CD4-positive, alpha-beta T cell treated with Interleukin-21 for 1 hour (primary cell): Measurements from ENCODE around the gene PCDHGA9.
"Not testable (repeated sequence)": the region's sequence is repeated elsewhere in the genome, so short reads cannot be mapped to it uniquely, and the experiment has no call there.

Experiments used
- DNase-seq: peaks from one replicate; pipeline ENCODE4 v3.0.0-alpha.2; 2020

The PCDHGA9 gene

DNA sequence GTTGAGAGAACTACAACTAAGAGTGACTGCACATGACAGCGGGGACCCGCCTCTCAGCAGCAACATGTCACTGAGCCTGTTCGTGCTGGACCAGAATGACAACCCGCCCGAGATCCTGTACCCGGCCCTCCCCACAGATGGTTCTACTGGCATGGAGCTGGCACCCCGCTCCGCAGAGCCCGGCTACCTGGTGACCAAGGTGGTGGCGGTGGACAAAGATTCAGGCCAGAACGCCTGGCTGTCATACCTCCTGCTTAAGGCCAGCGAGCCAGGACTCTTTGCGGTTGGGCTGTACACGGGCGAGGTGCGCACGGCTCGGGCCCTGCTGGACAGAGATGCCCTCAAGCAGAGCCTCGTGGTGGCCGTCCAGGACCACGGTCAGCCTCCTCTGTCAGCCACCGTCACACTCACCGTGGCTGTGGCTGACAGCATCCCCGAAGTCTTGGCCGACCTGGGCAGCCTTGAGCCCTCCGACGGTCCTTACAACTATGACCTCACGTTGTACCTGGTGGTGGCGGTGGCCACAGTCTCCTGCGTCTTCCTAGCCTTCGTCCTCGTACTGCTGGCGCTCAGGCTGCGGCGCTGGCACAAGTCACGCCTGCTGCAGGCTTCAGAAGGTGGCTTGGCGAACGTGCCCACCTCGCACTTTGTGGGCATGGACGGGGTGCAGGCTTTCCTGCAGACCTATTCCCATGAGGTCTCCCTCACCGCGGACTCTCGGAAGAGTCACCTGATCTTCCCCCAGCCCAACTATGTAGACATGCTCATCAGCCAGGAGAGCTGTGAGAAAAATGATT is 17.9 kb upstream of the PCDHGA9 start:
- no peak for DNase-seq

DNA sequence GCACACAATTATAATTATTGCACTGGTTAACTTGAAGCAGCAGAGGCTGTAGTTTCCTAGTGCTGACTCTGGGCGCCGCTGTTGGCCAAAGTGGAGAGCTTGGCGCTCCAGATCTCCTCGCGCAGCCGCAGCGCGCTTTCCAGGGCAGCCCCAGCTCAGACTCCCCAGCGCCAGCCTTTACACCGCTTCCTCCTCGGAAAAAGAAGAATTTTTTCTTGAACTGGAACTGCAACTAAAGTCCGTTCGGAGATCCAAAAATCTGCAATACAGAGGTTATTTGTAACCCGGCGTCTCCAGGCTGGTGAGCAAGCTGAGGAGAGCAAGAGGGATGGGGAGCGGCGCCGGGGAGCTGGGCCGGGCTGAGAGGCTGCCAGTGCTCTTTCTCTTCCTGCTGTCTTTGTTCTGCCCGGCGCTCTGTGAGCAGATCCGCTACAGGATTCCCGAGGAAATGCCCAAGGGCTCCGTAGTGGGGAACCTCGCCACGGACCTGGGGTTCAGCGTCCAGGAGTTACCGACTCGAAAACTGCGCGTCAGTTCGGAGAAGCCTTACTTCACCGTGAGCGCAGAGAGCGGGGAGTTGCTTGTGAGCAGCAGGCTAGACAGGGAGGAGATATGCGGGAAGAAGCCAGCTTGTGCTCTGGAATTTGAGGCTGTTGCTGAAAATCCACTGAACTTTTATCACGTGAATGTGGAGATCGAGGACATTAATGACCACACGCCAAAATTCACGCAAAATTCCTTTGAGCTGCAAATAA is 14.8 kb upstream of the PCDHGA9 start, which contains the start of gene PCDHGB4:
Gene PCDHGB4 (plus strand): TSS at position 142 of the 755 bp plus-strand sequence. CDS start 187 bp downstream, at position 329.
- DNase-seq, result peak; percentile 28

DNA sequence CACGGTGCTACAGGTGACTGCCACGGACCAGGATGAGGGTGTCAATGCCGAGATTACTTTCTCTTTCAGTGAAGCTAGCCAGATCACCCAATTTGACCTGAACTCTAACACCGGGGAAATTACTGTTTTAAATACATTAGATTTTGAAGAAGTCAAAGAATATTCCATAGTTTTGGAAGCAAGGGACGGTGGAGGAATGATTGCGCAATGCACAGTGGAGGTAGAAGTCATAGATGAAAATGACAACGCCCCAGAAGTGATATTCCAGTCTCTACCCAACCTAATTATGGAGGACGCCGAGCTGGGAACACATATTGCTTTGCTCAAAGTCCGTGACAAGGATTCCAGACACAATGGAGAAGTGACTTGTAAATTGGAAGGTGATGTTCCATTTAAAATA is 13.9 kb upstream of the PCDHGA9 start:
- DNase-seq, result no peak

DNA sequence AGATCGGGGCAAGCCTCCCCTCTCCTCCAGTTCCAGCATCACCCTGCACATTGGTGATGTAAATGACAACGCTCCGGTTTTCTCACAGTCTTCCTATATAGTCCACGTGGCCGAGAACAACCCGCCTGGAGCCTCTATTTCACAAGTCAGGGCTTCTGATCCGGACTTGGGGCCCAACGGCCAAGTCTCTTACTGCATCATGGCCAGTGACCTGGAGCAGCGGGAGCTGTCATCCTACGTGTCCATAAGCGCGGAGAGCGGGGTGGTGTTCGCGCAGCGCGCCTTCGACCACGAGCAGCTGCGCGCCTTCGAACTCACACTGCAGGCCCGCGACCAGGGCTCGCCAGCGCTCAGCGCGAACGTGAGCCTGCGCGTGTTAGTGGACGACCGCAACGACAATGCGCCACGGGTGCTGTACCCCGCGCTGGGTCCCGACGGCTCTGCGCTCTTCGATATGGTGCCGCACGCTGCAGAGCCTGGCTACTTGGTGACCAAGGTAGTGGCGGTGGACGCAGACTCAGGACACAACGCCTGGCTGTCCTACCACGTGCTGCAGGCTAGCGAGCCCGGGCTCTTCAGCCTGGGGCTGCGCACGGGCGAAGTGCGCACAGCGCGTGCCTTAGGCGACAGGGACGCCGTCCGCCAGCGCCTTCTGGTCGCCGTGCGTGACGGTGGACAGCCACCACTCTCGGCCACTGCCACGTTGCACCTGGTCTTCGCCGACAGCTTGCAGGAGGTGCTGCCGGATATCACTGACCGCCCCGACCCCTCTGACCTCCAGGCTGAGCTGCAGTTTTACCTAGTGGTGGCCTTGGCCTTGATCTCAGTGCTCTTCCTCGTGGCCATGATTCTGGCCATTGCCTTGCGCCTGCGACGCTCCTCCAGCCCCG is 13.2 kb upstream of the PCDHGA9 start:
- no peak for DNase-seq

DNA sequence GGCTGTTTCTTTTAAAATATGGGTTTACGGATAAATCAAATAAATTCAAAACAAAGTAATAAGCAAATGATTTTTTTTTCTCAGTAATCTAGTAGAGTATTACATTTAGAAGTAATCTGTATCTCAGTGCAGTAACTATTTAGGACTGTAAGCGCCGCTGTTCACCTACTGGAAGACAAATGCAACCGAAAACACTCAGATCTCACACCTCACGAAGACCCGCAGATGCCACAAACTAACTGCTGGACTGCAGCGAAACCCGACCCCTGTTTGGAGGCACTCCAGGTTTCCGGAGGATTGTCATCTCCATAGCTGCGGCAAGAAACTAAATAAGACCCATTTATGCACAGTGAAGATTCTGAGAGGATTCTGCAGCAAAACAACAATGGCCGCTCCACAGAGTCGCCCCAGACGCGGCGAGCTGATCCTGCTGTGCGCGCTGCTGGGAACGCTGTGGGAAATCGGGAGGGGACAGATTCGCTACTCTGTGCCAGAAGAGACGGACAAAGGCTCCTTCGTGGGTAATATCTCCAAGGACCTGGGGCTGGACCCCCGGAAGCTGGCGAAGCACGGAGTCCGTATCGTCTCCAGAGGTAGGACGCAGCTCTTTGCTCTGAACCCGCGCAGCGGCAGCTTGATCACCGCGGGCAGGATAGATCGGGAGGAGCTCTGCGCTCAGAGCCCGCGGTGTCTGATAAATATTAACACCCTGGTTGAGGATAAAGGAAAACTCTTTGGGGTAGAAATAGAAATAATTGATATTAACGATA is 10.0 kb upstream of the PCDHGA9 start, which contains the start of gene PCDHGA8:
Gene PCDHGA8 (plus strand): TSS at position 205 of the 770 bp plus-strand sequence. CDS start 181 bp downstream, at position 386.
- DNase-seq, result no peak

DNA sequence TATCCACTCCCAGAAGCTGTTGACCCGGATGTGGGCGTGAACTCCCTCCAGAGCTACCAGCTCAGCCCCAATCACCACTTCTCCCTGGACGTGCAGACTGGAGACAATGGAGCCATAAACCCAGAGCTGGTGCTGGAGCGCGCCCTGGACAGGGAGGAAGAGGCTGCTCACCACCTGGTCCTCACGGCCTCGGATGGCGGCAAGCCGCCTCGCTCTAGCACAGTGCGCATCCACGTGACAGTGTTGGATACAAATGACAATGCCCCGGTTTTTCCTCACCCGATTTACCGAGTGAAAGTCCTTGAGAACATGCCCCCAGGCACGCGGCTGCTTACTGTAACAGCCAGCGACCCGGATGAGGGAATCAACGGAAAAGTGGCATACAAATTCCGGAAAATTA is 9.3 kb upstream of the PCDHGA9 start:
- DNase-seq, result no peak

DNA sequence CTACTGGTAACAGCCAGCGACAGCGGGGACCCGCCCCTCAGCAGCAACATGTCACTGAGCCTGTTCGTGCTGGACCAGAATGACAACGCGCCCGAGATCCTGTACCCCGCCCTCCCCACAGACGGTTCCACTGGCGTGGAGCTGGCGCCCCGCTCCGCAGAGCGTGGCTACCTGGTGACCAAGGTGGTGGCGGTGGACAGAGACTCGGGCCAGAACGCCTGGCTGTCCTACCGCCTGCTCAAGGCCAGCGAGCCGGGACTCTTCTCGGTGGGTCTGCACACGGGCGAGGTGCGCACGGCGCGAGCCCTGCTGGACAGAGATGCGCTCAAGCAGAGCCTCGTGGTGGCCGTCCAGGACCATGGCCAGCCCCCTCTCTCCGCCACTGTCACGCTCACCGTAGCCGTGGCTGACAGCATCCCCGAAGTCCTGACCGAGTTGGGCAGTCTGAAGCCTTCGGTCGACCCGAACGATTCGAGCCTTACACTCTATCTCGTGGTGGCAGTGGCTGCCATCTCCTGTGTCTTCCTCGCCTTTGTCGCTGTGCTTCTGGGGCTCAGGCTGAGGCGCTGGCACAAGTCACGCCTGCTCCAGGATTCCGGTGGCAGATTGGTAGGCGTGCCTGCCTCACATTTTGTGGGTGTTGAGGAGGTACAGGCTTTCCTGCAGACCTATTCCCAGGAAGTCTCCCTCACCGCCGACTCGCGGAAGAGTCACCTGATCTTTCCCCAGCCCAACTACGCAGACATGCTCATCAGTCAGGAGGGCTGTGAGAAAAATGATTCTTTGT is 8.0 kb upstream of the PCDHGA9 start:
- DNase-seq, result not testable (repeated sequence)

DNA sequence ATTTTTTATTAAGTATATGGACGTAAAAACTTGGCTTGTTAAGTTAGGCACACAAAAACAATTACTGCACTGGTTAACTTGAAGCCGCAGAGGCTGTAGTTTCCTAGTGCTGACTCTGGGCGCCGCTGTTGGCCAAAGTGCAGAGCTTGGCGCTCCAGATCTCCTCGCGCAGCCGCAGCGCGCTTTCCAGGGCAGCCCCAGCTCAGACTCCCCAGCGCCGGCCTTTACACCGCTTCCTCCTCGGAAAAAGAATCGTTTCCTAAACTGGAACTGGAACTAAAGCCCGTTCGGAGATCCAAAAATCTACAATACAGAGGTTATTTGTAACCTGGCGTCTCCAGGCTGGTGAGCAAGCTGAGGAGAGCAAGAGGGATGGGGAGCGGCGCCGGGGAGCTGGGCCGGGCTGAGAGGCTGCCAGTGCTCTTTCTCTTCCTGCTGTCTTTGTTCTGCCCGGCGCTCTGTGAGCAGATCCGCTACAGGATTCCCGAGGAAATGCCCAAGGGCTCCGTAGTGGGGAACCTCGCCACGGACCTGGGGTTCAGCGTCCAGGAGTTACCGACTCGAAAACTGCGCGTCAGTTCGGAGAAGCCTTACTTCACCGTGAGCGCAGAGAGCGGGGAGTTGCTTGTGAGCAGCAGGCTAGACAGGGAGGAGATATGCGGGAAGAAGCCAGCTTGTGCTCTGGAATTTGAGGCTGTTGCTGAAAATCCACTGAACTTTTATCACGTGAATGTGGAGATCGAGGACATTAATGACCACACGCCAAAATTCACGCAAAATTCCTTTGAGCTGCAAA is 4.6 kb upstream of the PCDHGA9 start, which contains the start of gene PCDHGB5:
Gene PCDHGB5 (plus strand): TSS at position 192 of the 796 bp plus-strand sequence. CDS start 181 bp downstream, at position 373.
- peak; percentile 49 for DNase-seq

DNA sequence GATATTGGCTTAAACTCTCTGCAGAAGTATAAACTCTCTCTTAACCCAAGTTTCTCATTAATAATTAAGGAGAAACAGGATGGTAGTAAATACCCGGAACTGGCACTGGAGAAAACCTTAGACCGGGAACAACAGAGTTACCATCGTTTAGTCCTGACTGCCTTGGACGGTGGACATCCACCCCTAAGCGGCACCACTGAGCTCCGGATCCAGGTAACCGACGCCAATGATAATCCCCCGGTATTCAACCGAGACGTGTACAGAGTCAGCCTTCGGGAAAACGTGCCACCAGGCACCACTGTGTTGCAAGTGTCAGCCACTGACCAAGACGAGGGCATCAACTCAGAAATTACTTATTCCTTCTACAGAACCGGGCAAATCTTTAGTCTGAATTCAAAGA is 4.0 kb upstream of the PCDHGA9 start:
- DNase-seq, result no peak

DNA sequence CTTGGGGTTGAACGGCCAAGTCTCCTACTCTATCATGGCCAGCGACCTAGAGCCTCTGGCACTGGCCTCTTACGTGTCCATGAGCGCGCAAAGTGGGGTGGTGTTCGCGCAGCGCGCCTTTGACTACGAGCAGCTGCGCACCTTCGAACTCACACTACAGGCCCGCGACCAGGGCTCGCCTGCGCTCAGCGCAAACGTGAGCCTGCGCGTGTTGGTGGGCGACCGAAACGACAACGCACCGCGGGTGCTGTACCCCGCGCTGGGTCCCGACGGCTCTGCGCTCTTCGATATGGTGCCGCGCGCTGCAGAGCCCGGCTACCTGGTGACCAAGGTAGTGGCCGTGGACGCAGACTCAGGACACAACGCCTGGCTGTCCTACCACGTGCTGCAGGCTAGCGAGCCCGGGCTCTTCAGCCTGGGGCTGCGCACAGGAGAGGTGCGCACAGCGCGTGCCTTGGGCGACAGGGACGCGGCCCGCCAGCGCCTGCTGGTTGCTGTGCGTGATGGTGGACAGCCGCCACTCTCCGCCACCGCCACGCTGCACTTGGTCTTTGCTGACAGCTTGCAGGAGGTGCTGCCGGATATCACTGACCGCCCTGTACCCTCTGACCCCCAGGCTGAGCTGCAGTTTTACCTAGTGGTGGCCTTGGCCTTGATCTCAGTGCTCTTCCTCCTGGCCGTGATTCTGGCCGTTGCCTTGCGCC is 2.9 kb upstream of the PCDHGA9 start:
- no peak for DNase-seq

DNA sequence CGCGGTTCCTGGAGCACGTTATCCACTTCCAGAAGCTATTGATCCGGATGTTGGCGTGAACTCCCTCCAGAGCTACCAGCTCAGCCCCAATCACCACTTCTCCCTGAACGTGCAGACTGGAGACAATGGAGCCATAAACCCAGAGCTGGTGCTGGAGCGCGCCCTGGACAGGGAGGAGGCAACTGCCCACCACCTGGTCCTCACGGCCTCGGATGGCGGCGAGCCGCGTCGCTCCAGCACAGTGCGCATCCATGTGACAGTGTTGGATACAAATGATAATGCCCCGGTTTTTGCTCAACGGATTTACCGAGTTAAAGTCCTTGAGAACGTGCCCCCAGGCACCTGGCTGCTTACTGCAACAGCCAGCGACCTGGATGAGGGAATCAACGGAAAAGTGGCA is 809 bp downstream of the PCDHGA9 start:
- no peak for DNase-seq

DNA sequence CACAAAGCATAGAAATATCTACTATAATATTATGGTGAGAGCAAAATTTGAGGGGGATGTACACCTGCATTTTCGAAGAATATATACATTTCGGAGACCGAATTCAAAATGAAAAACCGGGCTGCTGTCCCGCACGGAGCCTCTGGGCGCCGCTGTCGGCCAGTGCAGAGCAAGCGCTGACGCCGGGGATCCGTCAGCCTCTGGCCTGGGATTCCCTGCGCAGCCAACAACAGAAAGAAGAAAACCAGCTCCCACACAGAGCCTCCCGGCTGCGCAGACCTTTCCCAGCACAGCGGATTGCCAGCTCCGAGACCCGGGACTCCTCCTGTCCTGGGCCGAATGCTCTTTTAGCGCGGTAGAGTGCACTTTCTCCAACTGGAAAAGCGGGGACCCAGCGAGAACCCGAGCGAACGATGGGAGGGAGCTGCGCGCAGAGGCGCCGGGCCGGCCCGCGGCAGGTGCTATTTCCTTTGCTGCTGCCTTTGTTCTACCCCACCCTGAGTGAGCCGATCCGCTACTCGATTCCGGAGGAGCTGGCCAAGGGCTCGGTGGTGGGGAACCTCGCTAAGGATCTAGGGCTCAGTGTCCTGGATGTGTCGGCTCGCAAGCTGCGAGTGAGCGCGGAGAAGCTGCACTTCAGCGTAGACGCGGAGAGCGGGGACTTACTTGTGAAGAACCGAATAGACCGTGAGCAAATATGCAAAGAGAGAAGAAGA is 5.4 kb downstream of the PCDHGA9 start, which contains the start of gene PCDHGB6:
Gene PCDHGB6 (plus strand): TSS at position 232 of the 716 bp plus-strand sequence. CDS start 182 bp downstream, at position 414.
- peak; percentile 47 for DNase-seq

DNA sequence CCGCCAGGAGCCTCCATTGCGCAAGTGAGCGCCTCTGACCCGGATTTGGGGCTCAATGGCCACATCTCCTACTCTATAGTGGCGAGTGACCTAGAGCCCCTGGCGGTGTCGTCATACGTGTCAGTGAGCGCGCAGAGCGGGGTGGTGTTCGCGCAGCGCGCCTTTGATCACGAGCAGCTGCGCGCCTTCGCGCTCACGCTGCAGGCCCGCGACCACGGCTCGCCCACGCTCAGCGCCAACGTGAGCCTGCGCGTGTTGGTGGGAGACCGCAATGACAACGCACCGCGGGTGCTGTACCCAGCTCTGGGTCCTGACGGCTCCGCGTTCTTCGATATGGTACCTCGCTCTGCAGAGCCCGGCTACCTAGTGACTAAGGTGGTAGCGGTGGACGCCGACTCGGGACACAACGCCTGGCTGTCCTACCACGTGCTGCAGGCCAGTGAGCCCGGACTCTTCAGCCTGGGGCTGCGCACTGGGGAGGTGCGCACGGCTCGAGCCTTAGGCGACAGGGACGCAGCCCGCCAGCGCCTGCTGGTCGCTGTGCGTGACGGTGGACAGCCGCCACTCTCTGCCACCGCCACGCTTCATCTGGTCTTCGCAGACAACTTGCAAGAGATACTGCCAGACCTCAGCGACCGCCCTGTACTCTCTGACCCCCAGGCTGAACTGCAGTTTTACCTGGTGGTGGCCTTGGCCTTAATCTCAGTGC is 7.2 kb downstream of the PCDHGA9 start:
- no peak for DNase-seq

DNA sequence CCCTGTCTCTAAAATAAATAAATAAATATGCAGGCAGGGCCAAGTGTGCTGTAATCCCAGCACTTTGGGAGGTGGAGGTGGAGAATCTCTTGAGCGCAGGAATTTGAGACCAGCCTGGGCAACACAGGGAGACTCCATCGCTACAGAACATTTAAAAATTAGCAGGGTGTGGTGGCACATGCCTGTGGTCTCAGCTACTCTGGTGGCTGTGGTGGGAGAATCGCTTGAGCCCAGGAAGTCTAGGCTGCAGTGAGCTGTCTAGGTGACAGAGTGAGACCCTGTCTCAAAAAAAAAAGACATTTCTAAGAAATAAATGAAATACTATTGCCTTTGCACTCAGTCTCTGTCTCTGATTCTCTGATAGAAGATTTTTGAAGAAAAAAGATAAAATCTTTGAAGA is 9.0 kb downstream of the PCDHGA9 start:
- DNase-seq, result no peak

DNA sequence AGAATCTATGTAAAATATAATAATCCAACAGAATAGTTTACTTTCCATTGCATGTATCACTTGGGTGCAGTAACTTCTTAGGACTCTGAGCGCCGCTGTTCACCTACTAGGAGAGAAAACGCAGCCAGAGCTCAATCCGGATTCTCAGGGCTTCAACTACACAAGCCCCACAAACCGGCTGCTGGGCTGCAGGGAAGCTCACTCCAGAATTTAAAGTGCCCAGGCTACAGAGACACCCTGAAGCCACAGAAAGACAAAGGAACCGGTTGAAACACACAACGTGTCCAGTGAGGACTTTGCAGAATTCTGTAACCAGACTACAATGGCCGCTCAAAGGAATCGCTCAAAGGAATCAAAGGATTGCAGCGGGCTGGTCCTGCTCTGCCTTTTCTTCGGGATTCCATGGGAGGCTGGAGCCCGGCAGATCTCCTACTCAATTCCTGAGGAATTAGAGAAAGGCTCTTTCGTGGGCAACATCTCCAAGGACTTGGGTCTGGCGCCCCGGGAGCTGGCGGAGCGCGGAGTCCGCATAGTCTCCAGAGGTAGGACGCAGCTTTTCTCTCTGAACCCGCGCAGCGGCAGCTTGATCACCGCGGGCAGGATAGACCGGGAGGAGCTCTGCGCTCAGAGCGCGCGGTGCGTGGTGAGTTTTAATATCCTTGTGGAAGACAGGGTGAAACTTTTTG is 10.4 kb downstream of the PCDHGA9 start, which contains the start of gene PCDHGA10:
Gene PCDHGA10 (plus strand): TSS at position 134 of the 686 bp plus-strand sequence. CDS start 189 bp downstream, at position 323.
- DNase-seq, result peak; percentile 63

DNA sequence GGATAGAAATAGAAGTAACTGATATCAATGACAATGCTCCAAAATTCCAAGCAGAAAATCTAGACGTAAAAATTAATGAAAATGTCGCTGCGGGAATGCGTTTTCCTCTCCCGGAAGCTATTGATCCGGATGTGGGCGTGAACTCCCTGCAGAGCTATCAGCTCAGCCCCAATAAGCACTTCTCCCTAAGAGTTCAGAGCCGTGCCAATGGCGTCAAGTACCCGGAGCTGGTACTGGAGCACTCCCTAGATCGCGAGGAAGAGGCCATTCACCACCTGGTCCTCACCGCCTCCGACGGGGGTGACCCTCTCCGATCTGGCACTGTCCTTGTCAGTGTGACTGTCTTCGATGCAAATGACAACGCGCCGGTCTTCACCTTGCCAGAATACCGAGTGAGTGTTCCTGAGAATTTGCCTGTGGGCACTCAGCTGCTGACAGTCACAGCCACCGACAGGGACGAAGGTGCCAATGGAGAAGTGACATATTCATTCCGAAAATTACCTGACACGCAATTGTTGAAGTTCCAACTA is 11.0 kb downstream of the PCDHGA9 start:
- no peak for DNase-seq
